ENCODE data around the gene CABP7.

- TF ChIP-seq ZNF274 (IDR thresholded peaks at IDR 0.05; ENCODE audit: low read depth, low read length) = no peak
- TF ChIP-seq YY1 (IDR thresholded peaks at IDR 0.05; ENCODE audit: insufficient read depth, insufficient read length) = no peak
Measured at GRCh38 chr22:29689880-29690213, 30.0 kb upstream of the CABP7 start.

All from NT2/D1 (cell line).